ENCODE results near the gene HHAT.

The HHAT gene

DNA sequence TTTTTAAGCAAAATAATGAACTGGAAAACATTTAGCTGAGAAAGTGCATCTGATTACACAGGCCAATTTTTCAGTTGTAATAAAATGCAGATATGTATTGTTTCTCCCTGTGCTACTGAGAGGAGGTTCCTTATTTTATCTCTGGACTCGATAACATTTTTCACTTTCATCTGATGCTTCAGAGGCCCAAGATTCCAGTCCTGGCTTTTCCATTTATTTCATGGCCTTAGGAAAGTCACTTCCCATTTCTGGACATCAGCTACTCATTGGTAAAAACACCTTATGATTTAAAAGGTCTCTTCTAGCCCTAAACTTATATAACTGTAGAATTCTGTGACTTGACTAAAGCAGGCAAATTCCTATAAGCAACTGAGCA lies 203.5 kb downstream of the HHAT start:
- TF ChIP-seq, protein P1, sequence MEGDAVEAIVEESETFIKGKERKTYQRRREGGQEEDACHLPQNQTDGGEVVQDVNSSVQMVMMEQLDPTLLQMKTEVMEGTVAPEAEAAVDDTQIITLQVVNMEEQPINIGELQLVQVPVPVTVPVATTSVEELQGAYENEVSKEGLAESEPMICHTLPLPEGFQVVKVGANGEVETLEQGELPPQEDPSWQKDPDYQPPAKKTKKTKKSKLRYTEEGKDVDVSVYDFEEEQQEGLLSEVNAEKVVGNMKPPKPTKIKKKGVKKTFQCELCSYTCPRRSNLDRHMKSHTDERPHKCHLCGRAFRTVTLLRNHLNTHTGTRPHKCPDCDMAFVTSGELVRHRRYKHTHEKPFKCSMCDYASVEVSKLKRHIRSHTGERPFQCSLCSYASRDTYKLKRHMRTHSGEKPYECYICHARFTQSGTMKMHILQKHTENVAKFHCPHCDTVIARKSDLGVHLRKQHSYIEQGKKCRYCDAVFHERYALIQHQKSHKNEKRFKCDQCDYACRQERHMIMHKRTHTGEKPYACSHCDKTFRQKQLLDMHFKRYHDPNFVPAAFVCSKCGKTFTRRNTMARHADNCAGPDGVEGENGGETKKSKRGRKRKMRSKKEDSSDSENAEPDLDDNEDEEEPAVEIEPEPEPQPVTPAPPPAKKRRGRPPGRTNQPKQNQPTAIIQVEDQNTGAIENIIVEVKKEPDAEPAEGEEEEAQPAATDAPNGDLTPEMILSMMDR (IDR thresholded peaks at IDR 0.05) = no peak
- TF ChIP-seq ZFX (IDR thresholded peaks at IDR 0.05; ENCODE audit: borderline replicate concordance) = no peak
- no peak overlapping the region for H3K27ac ChIP-seq

DNA sequence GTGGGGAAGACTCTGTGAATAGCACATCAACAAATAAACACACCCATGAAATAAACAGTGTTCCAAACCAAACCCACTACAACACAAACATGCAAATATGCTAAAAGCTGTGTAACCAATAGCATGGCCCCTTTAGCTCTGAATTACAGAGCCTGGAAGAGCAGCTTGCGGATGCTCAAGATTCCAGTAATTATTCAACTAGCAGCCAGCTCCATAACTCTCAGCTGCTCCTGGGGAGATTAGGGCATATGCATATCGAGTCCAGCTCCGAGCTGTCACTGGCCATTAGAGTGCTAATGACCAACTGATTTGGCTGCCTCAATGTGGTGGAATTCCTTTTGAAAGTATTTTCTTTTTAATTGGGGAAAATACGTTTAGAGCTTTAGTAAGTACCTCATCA lies 207.1 kb downstream of the HHAT start:
- TF ChIP-seq, protein P1 (IDR thresholded peaks at IDR 0.05) = no peak
- TF ChIP-seq ZFX (IDR thresholded peaks at IDR 0.05; ENCODE audit: borderline replicate concordance) = no peak
- no peak overlapping the region for H3K27ac ChIP-seq

DNA sequence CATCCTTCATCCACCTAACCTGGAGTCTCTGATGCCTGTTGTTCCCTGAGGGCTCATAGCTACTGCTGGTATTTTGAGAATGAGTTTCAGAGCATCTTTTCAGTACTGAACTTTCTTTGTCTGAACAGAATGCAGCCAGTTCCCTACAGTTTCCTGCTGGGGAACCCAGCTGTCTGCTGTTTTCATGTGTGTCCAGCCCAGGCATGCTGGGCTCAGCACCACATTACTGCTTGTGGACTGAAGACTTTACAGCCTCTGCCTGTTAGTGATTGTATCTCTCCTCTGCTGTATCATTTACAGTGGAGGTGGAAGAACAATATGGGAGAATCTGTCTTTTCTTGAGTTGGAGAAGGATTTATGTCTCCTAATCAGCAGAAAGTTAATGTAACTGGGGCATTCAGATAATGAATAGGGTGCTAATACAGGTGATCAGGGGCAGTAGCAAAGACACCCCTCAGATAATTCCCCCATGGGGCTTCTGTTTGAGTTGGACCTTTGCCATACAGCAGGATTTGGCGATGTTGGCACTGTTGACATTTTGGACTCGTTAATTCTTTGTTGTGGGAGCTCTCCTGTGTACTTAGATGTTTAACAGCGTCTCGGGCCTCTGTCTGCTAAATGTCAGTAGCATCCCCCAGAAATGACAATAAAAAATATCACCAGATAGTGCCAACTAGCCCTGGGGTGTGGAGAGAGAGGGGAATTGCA lies 207.7 kb downstream of the HHAT start:
- TF ChIP-seq ZFX (IDR thresholded peaks at IDR 0.05; ENCODE audit: borderline replicate concordance) = no peak
- H3K27ac ChIP-seq = no peak overlapping the region

DNA sequence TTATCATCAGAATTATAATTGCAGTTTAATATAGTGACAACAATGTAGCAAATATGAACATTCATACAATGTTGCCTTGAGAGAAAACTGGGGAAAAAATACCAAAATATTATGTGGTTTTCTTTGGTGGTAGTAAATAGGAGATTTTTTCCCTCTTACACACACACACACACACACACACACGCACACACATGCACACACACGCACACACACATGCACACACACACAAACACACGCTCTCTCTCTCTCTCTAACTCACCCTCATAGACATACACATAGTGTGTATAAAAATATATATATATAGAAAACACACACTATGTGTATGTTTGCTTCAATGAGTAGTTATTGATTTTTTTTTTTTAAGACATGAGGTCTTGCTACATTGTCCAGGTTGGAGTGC lies 211.6 kb downstream of the HHAT start:
- no peak for TF ChIP-seq ZFX (IDR thresholded peaks at IDR 0.05; ENCODE audit: borderline replicate concordance)
- TF ChIP-seq, protein P1 (IDR thresholded peaks at IDR 0.05) = no peak
- no peak overlapping the region for H3K27ac ChIP-seq

DNA sequence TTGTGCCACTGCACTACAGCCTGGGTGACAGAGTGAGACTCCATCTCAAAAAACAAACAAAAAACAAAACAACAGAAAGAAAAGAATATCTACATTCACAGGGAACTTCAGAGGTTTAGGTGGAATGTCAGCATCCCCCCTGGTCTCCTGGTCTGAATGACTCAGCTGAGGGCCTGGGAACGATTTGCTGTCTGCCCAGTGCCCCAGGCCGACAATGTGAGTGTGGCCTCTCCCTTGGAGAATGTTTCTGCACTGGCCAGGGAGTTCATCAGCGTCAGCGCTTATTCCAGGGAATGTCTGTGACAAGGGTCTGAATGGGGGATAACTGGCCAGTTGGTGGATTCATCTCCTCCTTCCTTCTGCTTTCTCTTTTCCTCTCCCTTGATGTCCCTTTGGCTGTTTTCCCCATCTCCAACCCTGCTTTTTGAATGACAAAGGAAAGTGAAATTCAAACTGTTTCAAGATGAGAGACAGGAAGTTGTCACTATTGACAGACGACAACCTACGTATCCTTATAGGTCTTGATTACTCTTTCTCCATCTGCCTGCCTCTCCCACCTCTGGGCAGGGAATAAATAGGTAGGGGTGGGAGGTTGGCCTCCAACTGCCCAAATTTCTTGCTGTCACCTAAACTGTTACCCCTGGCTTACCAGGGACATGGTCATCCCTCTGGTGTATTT lies 213.1 kb downstream of the HHAT start:
- no peak overlapping the region for H3K27ac ChIP-seq
- TF ChIP-seq ZFX (IDR thresholded peaks at IDR 0.05; ENCODE audit: borderline replicate concordance) = no peak
- TF ChIP-seq, protein P1 (IDR thresholded peaks at IDR 0.05) = no peak

DNA sequence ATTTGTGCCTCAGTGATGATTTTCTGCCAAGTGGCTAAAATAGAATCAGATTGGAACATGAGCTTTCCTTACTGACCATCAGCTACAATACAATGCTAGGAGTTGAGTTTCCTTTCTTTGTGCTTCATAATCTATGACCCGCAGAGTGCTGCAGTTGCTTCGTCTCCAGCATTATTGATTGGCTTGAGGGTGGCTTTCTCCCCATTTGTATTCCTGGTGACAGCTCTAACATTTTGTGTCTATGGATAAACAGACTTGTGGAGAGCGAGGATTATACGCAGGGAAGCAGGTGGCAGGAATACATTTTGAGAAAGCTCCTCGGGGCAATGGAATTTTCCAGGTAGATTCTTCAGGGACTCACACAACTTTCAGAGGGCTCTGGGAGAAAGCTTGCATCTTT lies 223.2 kb downstream of the HHAT start:
- no peak for TF ChIP-seq ZFX (IDR thresholded peaks at IDR 0.05; ENCODE audit: borderline replicate concordance)
- H3K27ac ChIP-seq = no peak overlapping the region

DNA sequence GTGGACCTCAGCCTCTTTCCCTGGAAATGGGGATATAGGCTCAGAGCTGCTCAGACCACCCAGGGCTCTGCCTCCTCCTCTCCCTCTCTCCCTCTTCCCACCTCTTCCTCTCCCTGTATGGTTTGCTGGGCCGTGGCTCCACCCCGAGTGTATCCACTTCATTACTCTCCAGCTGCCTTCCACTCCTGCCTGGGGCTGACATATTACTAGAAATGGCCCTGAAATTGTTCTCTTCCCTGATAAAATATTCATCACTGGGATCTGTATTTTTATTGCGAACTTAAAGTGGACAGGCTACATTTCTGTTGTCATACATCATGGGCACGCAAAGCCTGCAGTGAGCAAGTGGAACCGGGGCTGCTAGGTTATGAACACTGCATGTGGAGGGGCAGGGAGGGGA lies 225.0 kb downstream of the HHAT start:
- TF ChIP-seq ZFX (IDR thresholded peaks at IDR 0.05; ENCODE audit: borderline replicate concordance) = no peak
- TF ChIP-seq, protein P1 (IDR thresholded peaks at IDR 0.05) = no peak
- H3K27ac ChIP-seq = no peak overlapping the region

DNA sequence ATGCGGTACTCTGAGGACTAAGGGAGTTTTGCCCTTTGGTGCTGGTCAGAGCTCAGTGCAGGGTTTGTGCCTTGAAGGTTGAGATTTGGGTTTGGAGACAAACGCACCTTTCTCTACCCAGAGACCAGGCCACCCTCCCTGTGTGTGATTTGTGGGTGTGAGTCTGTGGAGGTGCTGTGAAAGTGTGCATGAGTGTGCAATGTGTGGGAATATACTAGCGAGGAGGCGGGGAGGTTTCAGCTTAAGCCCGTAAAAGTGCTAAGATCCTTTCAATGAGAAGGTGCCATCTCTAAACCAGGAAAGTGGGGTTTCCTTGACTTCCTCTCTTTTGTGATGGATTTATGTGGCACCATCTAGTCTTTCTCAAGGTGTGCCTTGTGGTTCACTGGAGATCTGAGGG lies 225.7 kb downstream of the HHAT start:
- no peak for TF ChIP-seq ZFX (IDR thresholded peaks at IDR 0.05; ENCODE audit: borderline replicate concordance)
- TF ChIP-seq, protein P1 (IDR thresholded peaks at IDR 0.05) = no peak
- no peak overlapping the region for H3K27ac ChIP-seq

Data from 22Rv1 (cell line).